GM10248 (cell line): Measurements from ENCODE around the gene STK39.

Experiments
- CTCF ChIA-PET: fragments of 300-600 bp; sonication (Branson Sonifier 250); formaldehyde crosslinking; extraction: SDS; loops from one replicate; lab custom pipeline; 2021; ENCODE audit warnings: antibody characterized with exemption; lab: Yijun Ruan, JAX
- POLR2A ChIA-PET: fragments of 350-650 bp; sonication (Branson Sonifier 250); formaldehyde crosslinking; extraction: SDS; loops from one replicate; lab custom pipeline; 2020; ENCODE audit warnings: antibody characterized with exemption; lab: Yijun Ruan, JAX
- DNase-seq: peaks from one replicate; pipeline ENCODE4 v3.0.0; 2012; ENCODE audit errors: extremely low spot score
- TF ChIP-seq, protein P1 (sequence below): IDR thresholded peaks from 2 replicates; pipeline ENCODE4 v1.5.1; 2012; ENCODE audit warnings: mild to moderate bottlenecking, low read depth; ENCODE audit errors: extremely low read depth, missing control alignments, control extremely low read depth

STK39 gene

DNA sequence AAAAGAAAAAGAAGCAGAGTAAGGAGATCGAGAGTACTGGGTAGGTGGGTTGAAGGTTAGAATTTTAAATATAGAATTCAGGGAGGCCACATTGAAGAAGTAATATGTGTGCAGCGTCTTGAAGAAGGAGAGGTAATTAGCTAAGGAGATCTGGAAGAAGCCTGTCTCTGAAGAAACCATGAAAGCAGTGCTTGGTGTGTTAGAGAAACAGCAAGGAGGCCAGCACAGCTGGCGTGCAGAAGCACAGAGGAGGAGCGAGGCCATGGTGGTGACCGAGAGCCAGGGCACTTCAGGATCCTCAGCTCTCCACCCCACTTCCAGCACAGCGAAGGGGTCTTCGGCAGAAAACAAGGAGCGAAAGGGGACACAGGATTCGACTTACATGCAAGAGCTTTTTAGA is 305.8 kb downstream of the STK39 start:
- ChIA-PET POLR2A (no interaction called here), CTCF (interaction anchor here (1.0 to 1.9 kb wide), 4 partner anchors 14 to 177 kb away, joined by 3 to 4 read pairs (median 4); no protein-coding TSS in a partner anchor)
- no peak for DNase-seq
- TF ChIP-seq, protein P1, sequence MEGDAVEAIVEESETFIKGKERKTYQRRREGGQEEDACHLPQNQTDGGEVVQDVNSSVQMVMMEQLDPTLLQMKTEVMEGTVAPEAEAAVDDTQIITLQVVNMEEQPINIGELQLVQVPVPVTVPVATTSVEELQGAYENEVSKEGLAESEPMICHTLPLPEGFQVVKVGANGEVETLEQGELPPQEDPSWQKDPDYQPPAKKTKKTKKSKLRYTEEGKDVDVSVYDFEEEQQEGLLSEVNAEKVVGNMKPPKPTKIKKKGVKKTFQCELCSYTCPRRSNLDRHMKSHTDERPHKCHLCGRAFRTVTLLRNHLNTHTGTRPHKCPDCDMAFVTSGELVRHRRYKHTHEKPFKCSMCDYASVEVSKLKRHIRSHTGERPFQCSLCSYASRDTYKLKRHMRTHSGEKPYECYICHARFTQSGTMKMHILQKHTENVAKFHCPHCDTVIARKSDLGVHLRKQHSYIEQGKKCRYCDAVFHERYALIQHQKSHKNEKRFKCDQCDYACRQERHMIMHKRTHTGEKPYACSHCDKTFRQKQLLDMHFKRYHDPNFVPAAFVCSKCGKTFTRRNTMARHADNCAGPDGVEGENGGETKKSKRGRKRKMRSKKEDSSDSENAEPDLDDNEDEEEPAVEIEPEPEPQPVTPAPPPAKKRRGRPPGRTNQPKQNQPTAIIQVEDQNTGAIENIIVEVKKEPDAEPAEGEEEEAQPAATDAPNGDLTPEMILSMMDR = no peak

GRCh38 chr2:167940734-167941507 is 306.5 kb downstream of the STK39 start:
- DNase-seq = no peak
- ChIA-PET CTCF (interaction anchor here (1.3 kb wide), 1 partner anchor 91 kb away, joined by 4 read pairs; no protein-coding TSS in a partner anchor), POLR2A (no interaction called here)
- TF ChIP-seq, protein P1 = no peak

GRCh38 chr2:167940346-167940725 is 307.1 kb downstream of the STK39 start:
- DNase-seq = no peak
- CTCF ChIA-PET = interaction anchor here (1.2 to 1.3 kb wide), 2 partner anchors 17 to 92 kb away, joined by 3 to 4 read pairs; no protein-coding TSS in a partner anchor
- POLR2A ChIA-PET = no interaction called here
- TF ChIP-seq, protein P1 = no peak

DNA sequence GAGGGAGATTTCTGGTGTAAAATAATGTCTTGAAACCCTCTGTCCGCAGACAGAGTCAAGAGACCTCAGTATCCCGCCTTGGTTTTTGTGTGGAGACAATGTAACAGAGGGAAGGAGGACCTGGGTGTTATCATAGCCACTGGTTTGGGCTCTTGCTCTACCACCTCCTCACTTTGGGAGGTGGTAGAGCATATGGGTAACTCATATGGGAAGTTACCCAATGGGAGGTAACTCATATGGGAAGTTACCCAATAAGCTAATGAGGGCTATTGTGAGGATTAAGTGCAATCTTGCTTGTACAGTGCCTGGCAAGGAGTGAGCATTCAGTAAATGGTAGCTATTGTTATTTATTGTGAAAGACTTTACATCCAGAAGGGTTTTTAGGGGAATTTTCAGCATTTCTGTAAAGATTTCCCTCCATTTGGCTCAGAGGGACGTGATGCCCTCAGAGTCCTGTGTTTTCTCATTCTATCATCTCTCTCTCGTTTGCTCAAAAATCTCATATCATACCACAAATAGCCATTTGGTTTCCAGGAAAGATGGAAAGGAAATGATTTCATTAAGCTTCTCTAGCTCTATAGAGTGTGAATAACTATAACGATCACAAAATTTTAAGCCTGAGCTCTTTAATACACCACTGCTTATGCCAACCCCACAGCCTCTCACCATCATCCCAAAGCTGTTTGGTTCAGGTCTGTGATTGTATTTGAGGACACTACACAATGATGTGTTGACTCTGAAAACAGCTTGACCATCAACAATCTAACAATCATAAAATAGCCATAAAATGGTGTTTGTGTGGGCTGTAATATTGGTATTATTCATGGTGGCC is 307.7 kb downstream of the STK39 start:
- POLR2A ChIA-PET = no interaction called here
- TF ChIP-seq, protein P1 = no peak
- CTCF ChIA-PET = interaction anchor here (1.2 to 1.3 kb wide), 2 partner anchors 17 to 93 kb away, joined by 3 to 4 read pairs; no protein-coding TSS in a partner anchor
- DNase-seq = no peak

- CTCF ChIA-PET = interaction anchor here (2.9 kb wide), 1 partner anchor 10 kb away, joined by 13 read pairs; no protein-coding TSS in a partner anchor
- POLR2A ChIA-PET = no interaction called here
- TF ChIP-seq, protein P1 = no peak
- no peak for DNase-seq
These were observed 310.0 kb downstream of the STK39 start for GRCh38 chr2:167937403-167937802.

- ChIA-PET POLR2A (no interaction called here), CTCF (interaction anchor here (1.1 kb wide), 1 partner anchor 14 kb away, joined by 3 read pairs; no protein-coding TSS in a partner anchor)
- no peak for DNase-seq
- TF ChIP-seq, protein P1 = no peak
These were observed 311.6 kb downstream of the STK39 start for GRCh38 chr2:167935803-167936110.
